GM13976 (cell line): ENCODE data around the gene LIG4.

Source experiments
- DNase-seq: peaks from one replicate; pipeline ENCODE4 v3.0.0; 2012; ENCODE audit warnings: low spot score
- in situ Hi-C: fragments of 300-500 bp; cut with MboI; formaldehyde crosslinking; loops from one replicate; pipeline ENCODE4 v1.12.0; 2022; ENCODE audit warnings: low sequenced_read_pairs, mixed read lengths, inconsistent platforms; ENCODE audit not compliant: unreplicated experiment
- TF ChIP-seq, protein P1 (sequence below): IDR thresholded peaks from 2 replicates; pipeline ENCODE4 v1.5.1; 2012; ENCODE audit warnings: borderline replicate concordance, mild to moderate bottlenecking; ENCODE audit not compliant: insufficient read depth; ENCODE audit errors: extremely low read depth, missing control alignments, control extremely low read depth

The LIG4 gene

DNA sequence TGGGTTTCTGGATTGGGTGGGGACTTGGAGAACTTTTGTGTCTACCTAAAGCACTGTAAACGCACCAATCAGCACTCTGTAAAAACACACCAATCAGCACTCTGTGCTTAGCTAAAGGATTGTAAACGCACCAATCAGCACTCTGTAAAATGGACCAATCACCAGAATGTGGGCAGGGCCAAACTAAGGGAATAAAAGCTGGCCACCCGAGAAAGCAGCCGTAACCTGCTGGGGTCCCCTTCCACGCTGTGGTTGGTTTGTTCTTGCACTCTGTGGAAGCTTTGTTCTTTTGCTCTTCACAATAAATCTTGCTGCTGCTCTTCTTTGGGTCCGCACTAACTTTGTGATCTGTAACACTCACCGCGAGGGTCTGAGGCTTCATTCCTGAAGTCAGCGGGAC, 37.3 kb downstream of the LIG4 start:
- TF ChIP-seq, protein P1, sequence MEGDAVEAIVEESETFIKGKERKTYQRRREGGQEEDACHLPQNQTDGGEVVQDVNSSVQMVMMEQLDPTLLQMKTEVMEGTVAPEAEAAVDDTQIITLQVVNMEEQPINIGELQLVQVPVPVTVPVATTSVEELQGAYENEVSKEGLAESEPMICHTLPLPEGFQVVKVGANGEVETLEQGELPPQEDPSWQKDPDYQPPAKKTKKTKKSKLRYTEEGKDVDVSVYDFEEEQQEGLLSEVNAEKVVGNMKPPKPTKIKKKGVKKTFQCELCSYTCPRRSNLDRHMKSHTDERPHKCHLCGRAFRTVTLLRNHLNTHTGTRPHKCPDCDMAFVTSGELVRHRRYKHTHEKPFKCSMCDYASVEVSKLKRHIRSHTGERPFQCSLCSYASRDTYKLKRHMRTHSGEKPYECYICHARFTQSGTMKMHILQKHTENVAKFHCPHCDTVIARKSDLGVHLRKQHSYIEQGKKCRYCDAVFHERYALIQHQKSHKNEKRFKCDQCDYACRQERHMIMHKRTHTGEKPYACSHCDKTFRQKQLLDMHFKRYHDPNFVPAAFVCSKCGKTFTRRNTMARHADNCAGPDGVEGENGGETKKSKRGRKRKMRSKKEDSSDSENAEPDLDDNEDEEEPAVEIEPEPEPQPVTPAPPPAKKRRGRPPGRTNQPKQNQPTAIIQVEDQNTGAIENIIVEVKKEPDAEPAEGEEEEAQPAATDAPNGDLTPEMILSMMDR = no peak
- in situ Hi-C loops = no loop called here
- DNase-seq = no peak

DNA sequence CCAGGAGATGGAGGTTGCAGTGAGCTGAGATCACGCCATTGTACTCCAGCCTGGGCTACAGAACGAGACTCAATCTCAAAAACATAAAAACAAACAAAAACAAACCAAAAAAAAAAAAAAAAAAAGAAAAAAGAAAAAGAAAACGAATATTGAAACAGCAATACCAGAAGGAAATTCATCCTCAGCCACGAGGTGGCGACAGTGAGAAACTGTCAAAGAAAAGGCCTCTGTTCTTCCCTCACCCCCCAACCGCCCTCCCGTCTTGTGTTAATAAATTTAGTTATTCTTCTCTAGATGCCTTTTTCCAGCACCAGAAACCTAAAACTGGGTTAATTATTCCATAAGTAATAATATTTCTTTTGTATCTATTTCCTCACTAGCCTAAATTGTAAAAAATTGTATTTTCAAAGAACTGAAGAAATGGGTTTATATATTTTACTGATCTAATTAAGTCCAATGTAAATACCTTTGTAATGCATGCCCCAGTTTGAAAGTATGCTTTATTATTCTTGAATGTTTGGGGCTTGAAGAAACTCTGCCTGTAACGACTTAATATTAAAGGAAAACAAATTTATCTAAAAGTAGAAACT, 38.6 kb downstream of the LIG4 start:
- in situ Hi-C loops = no loop called here
- TF ChIP-seq, protein P1 = peak; percentile 47
- DNase-seq = peak; percentile 55

DNA sequence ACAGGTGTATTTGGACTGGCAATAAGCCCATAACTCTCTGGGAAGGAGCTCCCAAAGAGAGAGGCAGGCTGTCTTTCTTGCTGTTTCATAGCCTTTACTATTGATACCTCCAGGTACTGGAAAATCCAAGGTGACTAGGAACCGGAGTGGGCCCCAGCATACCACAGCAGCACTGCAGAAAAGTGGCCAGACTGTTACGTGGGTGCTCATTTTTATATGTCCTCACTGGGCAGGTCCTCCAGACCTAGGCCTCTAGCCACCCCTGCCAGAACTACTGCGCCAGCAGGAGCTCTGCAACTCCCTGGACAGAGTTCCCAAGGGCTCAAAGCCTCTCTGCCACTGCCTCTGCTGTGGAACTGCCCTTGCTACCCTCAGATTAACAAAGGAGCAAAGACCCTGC, 46.4 kb downstream of the LIG4 start:
- DNase-seq = no peak
- in situ Hi-C loops = loop anchor here (25.0 kb wide), 1 partner anchor 957 kb away; no protein-coding TSS in a partner anchor
- TF ChIP-seq, protein P1 = no peak

DNA sequence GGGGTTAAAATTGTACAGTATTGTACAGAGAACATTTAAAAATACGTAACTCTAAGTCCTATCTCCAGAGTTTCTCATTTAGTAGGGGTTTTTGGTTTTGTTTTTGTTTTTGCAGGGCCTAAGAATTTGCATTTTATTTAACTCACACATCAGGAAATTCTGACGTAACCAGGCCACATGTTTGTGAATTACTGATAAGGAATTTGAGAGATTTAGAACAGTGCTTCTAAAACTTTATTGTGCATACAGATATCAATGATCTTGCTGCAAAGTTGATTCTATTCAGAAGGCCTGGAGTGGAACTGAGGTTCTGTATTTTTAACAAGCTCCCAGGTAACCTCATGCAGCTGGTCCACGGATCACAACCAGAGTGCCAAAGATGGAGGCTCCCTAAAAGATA, 49.3 kb downstream of the LIG4 start:
- DNase-seq = no peak
- in situ Hi-C loops = loop anchor here (25.0 kb wide), 1 partner anchor 954 kb away; no protein-coding TSS in a partner anchor
- TF ChIP-seq, protein P1 = no peak

DNA sequence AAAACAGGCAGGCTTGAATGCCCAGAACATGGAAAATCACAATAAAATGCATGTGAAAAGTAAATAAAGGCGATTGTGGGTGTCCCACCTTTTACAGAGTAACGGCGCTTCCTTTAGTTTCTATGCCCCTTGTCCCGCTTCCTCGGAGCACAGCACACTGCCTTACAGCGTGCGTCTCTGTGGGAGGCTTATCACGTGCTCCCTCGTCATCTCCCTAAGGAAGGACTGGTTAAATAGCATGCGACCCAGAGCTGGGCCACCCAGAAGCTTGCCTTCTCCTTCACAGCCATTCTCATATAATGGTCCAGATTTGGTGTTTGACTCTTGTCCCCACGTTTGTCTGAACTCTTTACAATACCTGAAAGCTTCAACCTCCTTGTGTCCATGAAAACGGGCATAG, 56.6 kb downstream of the LIG4 start:
- DNase-seq = no peak

More for the DNA sequence above, 56.6 kb downstream of the LIG4 start:
- TF ChIP-seq, protein P1 = no peak
- in situ Hi-C loops = loop anchor here (25.0 kb wide), 1 partner anchor 946 kb away; no protein-coding TSS in a partner anchor
